K562 (cell line): ENCODE measurements around the gene SLFN12.

ENCODE experiments used
- FOXP1 ChIP-seq: sonication (generic); formaldehyde crosslinking; IDR thresholded peaks from 2 replicates; pipeline ENCODE4 v1.8.0; 2022; ENCODE audit warnings: mild to moderate bottlenecking, missing genetic modification reagents
- HDAC6 ChIP-seq: IDR thresholded peaks from 2 replicates; pipeline ENCODE4 v1.6.1; 2012; ENCODE audit warnings: low read depth, mild to moderate bottlenecking, control low read depth, inconsistent platforms, low read length, moderate library complexity
- JUND ChIP-seq, 2 experiments: IDR thresholded peaks; 2 replicates in 1 of 2; 3 replicates in 1 of 2; pipeline ENCODE4 v1.6.1; 2011; ENCODE audit warnings: borderline replicate concordance in 2 of 2, low read depth in 2 of 2, low read length in 2 of 2, improper control_type of control experiment in 1 of 2, missing biosample characterization in 1 of 2, missing genetic modification characterization in 1 of 2, missing genetic modification reagents in 1 of 2
- POLR2A ChIP-seq: fragments of 450-650 bp; conservative IDR thresholded peaks from 2 replicates; pipeline ENCODE4 v1.6.1; 2016
- RNF2 ChIP-seq: sonication (generic); IDR thresholded peaks from 2 replicates; pipeline ENCODE4 v1.6.1; 2016
- TAF1 ChIP-seq: IDR thresholded peaks from 2 replicates; pipeline ENCODE4 v1.6.1; 2011; ENCODE audit warnings: mild to moderate bottlenecking, low read length, moderate library complexity; ENCODE audit not compliant: insufficient read depth, control insufficient read depth, severe bottlenecking; ENCODE audit errors: extremely low read depth
- TOE1 ChIP-seq, 2 experiments: fragments of 450-650 bp in 1 of 2; sonication (generic) in 1 of 2; formaldehyde crosslinking in 1 of 2; IDR thresholded peaks; 2 replicates each; pipeline versions ENCODE4 v1.7.1 to v1.8.0; 2016 to 2022; ENCODE audit warnings: borderline replicate concordance in 2 of 2, mild to moderate bottlenecking in 2 of 2, antibody characterized with exemption in 1 of 2, inconsistent platforms in 1 of 2, low read depth in 1 of 2, missing genetic modification reagents in 1 of 2, moderate library complexity in 1 of 2
- ZNF76 ChIP-seq: fragments of 250-450 bp; sonication (Bioruptor Pico); IDR thresholded peaks from 2 replicates; pipeline ENCODE4 v1.4.0; 2020; ENCODE audit warnings: mild to moderate bottlenecking, moderate library complexity, borderline replicate concordance
- TF ChIP-seq, protein P1 (sequence below), 3 experiments: IDR thresholded peaks in 2 of 3; conservative IDR thresholded peaks in 1 of 3; 2 replicates each; pipeline ENCODE4 v1.5.1; 2011 to 2012; ENCODE audit warnings: low read length in 3 of 3, mild to moderate bottlenecking in 3 of 3, control low read depth in 2 of 3, improper control_type of control experiment in 1 of 3, inconsistent platforms in 1 of 3, low read depth in 1 of 3, mixed read lengths in 1 of 3, moderate library complexity in 1 of 3; ENCODE audit not compliant: insufficient read depth in 2 of 3

DNA sequence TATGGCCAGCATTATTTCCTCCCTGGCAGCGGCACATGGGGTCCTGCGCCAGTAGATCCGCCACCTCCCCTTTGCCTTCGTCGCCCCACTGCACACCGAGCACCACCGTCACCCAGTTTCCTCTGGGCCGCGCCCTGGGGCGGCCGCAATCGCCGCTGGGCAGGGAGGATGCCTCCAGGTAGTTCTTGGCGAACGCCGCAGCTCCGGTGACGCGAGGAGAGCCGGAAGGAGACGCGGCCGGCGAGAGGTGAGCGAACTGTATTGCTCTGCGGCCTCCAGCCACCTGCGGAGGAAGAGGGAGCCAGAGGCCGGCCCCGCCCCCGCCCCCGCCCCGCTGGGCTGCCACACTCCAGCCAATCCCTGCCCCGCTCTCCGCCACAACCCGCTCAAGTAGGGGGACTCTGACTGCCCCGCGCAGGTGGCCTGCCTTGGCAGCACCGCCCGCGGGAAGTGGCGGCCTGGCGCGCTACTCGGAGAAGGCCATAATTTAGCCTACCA, 28.1 kb upstream of the SLFN12 start:
- no peak for TF ChIP-seq TOE1 (IDR thresholded peaks at IDR 0.05; ENCODE audit: borderline replicate concordance)
- no peak for TF ChIP-seq TOE1 (CRISPR knock-in tag; IDR thresholded peaks at IDR 0.05; ENCODE audit: borderline replicate concordance, low read depth)
- no peak for TF ChIP-seq HDAC6
- TF ChIP-seq TAF1 = no peak
- no peak for TF ChIP-seq RNF2
- TF ChIP-seq, protein P1, sequence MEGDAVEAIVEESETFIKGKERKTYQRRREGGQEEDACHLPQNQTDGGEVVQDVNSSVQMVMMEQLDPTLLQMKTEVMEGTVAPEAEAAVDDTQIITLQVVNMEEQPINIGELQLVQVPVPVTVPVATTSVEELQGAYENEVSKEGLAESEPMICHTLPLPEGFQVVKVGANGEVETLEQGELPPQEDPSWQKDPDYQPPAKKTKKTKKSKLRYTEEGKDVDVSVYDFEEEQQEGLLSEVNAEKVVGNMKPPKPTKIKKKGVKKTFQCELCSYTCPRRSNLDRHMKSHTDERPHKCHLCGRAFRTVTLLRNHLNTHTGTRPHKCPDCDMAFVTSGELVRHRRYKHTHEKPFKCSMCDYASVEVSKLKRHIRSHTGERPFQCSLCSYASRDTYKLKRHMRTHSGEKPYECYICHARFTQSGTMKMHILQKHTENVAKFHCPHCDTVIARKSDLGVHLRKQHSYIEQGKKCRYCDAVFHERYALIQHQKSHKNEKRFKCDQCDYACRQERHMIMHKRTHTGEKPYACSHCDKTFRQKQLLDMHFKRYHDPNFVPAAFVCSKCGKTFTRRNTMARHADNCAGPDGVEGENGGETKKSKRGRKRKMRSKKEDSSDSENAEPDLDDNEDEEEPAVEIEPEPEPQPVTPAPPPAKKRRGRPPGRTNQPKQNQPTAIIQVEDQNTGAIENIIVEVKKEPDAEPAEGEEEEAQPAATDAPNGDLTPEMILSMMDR (IDR thresholded peaks at IDR 0.05 in 2 of 3, conservative IDR thresholded peaks at IDR 0.05 in 1 of 3; ENCODE audit: insufficient read depth in 2 of 3, low read depth in 1 of 3, low read length in 3 of 3) = no peak
- no peak for TF ChIP-seq JUND (IDR thresholded peaks at IDR 0.05; ENCODE audit: borderline replicate concordance, low read depth, low read length)
- no peak for TF ChIP-seq JUND (tag; IDR thresholded peaks at IDR 0.05; ENCODE audit: borderline replicate concordance, low read depth, low read length)
- no peak for TF ChIP-seq ZNF76 (CRISPR knock-in tag)
- TF ChIP-seq FOXP1 = no peak
- no peak for TF ChIP-seq POLR2A
